DND-41 (cell line): ENCODE measurements around the gene ZFHX3.

ENCODE experiments used
- ATAC-seq: fragments of 200-7000 bp; cut with Tn5 transposase; 3 replicates; pipeline ENCODE4 v1.9.1; 2021; ENCODE audit warnings: low read depth; ENCODE audit not compliant: insufficient read depth
- DNase-seq: peaks from one replicate; pipeline ENCODE4 v3.0.0-alpha.2; 2020
- H2AFZ ChIP-seq: 2 replicates; pipeline ENCODE4 v1.6.0; 2012; ENCODE audit warnings: low read depth, low read length
- H3K27ac ChIP-seq: 2 replicates; pipeline ENCODE4 v1.5.1; 2012; ENCODE audit warnings: low read length, inconsistent platforms
- H3K27me3 ChIP-seq: fragments of 200-600 bp; sonication (generic); 2 replicates; pipeline ENCODE4 v1.6.0; 2012; ENCODE audit warnings: low read length, mild to moderate bottlenecking, inconsistent platforms; ENCODE audit not compliant: insufficient read depth, poor library complexity
- H3K36me3 ChIP-seq: 2 replicates; pipeline ENCODE4 v1.5.1; 2012; ENCODE audit warnings: low read length, inconsistent platforms; ENCODE audit not compliant: insufficient read depth
- H3K4me1 ChIP-seq: 2 replicates; pipeline ENCODE4 v1.5.1; 2012; ENCODE audit warnings: mild to moderate bottlenecking, low read length; ENCODE audit not compliant: insufficient read depth
- H3K4me2 ChIP-seq: 2 replicates; pipeline ENCODE4 v1.6.0; 2012; ENCODE audit warnings: mild to moderate bottlenecking, moderate library complexity, low read length, inconsistent platforms; ENCODE audit not compliant: insufficient read depth
- H3K4me3 ChIP-seq, 2 experiments: fragments of 200-600 bp in 1 of 2; shearing (Covaris generic) in 1 of 2; 2 replicates each; pipeline ENCODE4 v1.5.1; 2012 to 2016; ENCODE audit warnings: inconsistent platforms in 2 of 2, low read length in 2 of 2, mild to moderate bottlenecking in 2 of 2, low read depth in 1 of 2, moderate library complexity in 1 of 2
- H3K79me2 ChIP-seq: 2 replicates; pipeline ENCODE4 v1.6.0; 2012; ENCODE audit warnings: low read length, inconsistent platforms; ENCODE audit not compliant: insufficient read depth
- H3K9ac ChIP-seq: 2 replicates; pipeline ENCODE4 v1.6.0; 2012; ENCODE audit warnings: low read depth, mild to moderate bottlenecking, inconsistent platforms, low read length, moderate library complexity
- H3K9me3 ChIP-seq: 2 replicates; pipeline ENCODE4 v1.5.1; 2012; ENCODE audit warnings: low read length, moderate library complexity, mild to moderate bottlenecking, inconsistent platforms; ENCODE audit not compliant: insufficient read depth, severe bottlenecking
- H4K20me1 ChIP-seq: 2 replicates; pipeline ENCODE4 v1.6.0; 2012; ENCODE audit warnings: low read length; ENCODE audit not compliant: insufficient read depth
- CTCF ChIP-seq: IDR thresholded peaks from 2 replicates; pipeline ENCODE4 v1.5.1; 2012; ENCODE audit warnings: borderline replicate concordance, low read length, moderate library complexity, mild to moderate bottlenecking; ENCODE audit not compliant: poor library complexity, severe bottlenecking; ENCODE audit errors: extremely low read depth
- EZH2 ChIP-seq: IDR thresholded peaks from 3 replicates; pipeline ENCODE4 v1.6.1; 2012; ENCODE audit warnings: borderline replicate concordance, low read depth, mild to moderate bottlenecking, moderate library complexity, low read length, inconsistent platforms; ENCODE audit not compliant: severe bottlenecking

Gene ZFHX3

GRCh38 chr16:73023752-73024570, 24.0 kb downstream of the ZFHX3 start:
- Histone ChIP-seq H3K27ac (no peak overlapping the region), H3K4me3 (no peak overlapping the region), H2AFZ (no peak overlapping the region), H3K9ac (no peak overlapping the region), H4K20me1 (peaks cover 35% of the 10 kb centered on the region; the same call in 1 of the 2 replicates), H3K27me3 (no peaks in the 10 kb centered on the region), H3K4me1 (no peaks in the 10 kb centered on the region), H3K9me3 (no peaks in the 10 kb centered on the region), H3K79me2 (no peaks in the 10 kb centered on the region), H3K36me3 (no peaks in the 10 kb centered on the region), H3K4me2 (no peak overlapping the region)
- DNase-seq (no peak), ATAC-seq (no peak)
- TF ChIP-seq EZH2 (no peak), CTCF (no peak)

- ATAC-seq = no peak
Observed at GRCh38 chr16:73023320-73023719, 24.6 kb downstream of the ZFHX3 start.

GRCh38 chr16:73022534-73022933, 25.4 kb downstream of the ZFHX3 start:
- DNase-seq = no peak
- no peaks in the 10 kb centered on the region for H3K9me3 ChIP-seq
- H3K36me3 ChIP-seq = no peaks in the 10 kb centered on the region
- H3K79me2 ChIP-seq = no peaks in the 10 kb centered on the region
- H3K27me3 ChIP-seq = no peaks in the 10 kb centered on the region
- peaks cover 33% of the 10 kb centered on the region; the same call in 1 of the 2 replicates for H4K20me1 ChIP-seq
- H3K4me3 ChIP-seq = no peak overlapping the region
- TF ChIP-seq CTCF (no peak), EZH2 (no peak)
- no peaks in the 10 kb centered on the region for H3K4me1 ChIP-seq
- ATAC-seq = peak; percentile 61; the same call in 1 of the 3 replicates
- H3K27ac ChIP-seq = no peak overlapping the region
- H3K4me2 ChIP-seq = no peak overlapping the region
- H2AFZ ChIP-seq = no peak overlapping the region
- no peak overlapping the region for H3K9ac ChIP-seq

More at GRCh38 chr16:73023320-73023719, 24.6 kb downstream of the ZFHX3 start:
- Histone ChIP-seq H3K9ac (no peak overlapping the region), H3K79me2 (no peaks in the 10 kb centered on the region), H3K4me3 (no peak overlapping the region), H3K27me3 (no peaks in the 10 kb centered on the region), H2AFZ (no peak overlapping the region), H3K4me2 (no peak overlapping the region), H3K9me3 (no peaks in the 10 kb centered on the region), H4K20me1 (peaks cover 35% of the 10 kb centered on the region; the same call in 1 of the 2 replicates), H3K4me1 (no peaks in the 10 kb centered on the region), H3K36me3 (no peaks in the 10 kb centered on the region), H3K27ac (no peak overlapping the region)
- TF ChIP-seq EZH2 (no peak), CTCF (no peak)
- no peak for DNase-seq
